NCI-H1105 treated with DMSO at 0.1 percent for 48 hours (cell line): ENCODE results near the gene NCAPH2.

Experiments
- DNase-seq: peaks from one replicate; lab custom pipeline; 2025; lab: John Stamatoyannopoulos, UW

Gene NCAPH2

DNA sequence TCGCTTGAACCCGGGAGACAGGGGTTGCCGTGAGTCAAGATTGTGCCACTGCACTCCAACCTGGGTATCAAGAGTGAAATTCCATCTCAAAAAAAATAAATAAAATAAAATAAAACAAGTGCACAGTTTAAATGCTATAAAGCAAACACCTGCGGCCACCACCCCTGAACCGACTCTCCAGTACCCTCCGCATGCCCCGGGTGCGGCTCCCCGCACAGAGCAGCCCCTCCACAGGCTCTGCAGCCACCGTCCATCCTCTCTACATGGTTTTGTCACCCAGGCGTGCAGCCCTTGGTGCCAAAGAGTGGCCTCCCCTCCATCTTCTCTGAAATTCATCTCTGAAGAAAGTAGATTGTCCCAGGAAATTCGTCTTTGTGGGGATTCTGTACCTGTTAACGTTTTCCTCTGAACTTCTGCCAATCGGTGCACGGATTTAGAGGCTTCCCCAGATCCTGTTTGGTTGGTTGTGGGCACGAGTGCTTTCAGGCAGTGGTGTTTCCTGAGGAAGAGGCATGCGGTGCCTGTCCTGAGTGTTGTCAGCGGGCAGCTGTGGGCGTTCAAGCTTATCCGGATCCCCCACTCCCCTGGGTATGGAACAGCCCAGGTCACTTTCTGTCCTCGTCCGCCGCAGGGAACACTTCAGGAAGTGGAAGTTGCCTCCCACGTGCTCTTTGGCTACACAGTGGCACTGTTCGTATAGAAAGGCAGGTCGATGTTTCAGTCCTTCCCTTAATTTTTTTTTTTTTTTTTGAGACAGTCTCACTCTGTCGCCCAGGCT is 17.3 kb upstream of the NCAPH2 start:
- no peak for DNase-seq

DNA sequence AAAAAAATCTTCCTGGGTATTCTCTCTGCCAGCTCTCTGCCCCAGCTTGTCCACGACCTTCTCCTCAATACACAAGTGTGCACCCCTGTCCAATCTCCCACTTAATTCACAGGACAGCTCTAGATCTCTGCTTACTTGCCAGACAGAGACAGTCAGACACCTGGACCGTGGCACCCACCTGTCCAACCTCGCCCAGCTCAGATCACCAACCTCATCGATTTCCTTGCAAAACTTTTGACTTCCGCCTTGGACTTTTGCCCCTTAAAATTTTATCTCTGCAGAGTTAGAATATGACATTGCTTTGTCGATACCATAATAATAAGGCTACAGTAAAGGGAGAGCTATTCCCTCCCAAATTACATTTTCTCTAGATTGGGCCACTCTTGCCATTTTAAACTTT is 10.9 kb upstream of the NCAPH2 start:
- no peak for DNase-seq

DNA sequence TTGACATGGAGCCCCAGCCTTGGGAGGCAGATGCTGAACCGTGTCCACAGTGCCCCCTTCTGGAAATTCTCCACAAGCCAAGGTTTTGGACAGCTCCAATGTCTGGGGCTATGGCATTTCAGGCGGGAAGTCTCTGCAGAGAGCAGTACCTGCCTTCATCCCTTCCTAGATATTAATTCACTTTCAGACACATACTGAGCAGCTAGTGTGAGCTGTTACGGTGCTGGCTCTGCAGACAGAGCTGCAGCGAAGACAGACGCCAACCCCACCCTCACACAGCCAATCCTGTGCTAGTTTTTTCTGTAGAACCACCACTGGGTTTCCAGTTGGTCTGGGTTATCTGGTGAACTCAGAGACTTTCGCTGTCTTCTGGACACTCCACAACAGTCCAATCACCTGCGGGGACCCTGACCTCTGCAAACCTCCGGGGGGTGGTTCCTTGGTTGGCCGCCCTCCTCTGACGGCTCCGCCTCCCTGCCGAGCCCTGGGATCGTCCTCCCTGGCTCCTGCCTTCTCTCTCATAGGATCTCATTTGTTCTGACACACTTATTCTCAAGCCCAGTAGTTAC is 9.6 kb upstream of the NCAPH2 start:
- peak; percentile 75 for DNase-seq

DNA sequence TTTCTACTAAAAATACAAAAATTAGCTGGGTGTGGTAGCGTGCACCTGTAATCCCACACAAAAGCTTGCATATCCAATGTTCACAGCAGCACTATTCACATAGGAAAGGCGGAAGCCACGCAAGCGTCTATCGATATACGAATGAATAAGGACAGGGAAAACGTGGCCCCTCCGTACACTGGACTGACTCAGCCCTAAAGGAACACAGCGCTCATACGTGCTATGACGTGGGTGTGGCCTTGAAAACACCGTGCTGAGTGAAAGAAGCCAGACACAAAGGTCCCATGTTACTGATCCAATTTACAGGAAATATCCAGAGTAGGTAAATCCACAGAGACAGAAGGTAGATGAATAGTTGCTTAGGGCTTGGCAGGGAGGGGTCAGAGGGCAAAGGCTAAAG is 7.6 kb upstream of the NCAPH2 start:
- no peak for DNase-seq

DNA sequence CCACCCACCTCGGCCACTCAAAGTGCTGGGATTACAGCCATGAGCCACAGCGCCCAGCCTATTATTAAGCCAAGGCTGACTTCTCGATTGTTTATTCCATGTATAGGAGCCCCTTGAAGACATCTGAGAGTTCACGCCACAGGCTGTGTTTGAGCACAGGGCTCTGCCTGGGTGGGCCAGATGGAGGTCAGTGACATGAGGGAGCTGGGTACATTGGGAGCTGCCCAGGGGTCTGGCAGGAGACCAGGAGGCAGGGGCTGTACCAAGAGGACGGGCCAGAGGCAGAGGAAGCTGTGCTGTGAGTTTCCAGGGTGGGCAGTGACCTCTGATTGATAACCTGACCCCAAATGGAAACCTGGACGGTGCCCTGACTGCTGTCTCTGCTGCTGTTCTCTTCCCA is 5.9 kb upstream of the NCAPH2 start:
- DNase-seq: no peak

DNA sequence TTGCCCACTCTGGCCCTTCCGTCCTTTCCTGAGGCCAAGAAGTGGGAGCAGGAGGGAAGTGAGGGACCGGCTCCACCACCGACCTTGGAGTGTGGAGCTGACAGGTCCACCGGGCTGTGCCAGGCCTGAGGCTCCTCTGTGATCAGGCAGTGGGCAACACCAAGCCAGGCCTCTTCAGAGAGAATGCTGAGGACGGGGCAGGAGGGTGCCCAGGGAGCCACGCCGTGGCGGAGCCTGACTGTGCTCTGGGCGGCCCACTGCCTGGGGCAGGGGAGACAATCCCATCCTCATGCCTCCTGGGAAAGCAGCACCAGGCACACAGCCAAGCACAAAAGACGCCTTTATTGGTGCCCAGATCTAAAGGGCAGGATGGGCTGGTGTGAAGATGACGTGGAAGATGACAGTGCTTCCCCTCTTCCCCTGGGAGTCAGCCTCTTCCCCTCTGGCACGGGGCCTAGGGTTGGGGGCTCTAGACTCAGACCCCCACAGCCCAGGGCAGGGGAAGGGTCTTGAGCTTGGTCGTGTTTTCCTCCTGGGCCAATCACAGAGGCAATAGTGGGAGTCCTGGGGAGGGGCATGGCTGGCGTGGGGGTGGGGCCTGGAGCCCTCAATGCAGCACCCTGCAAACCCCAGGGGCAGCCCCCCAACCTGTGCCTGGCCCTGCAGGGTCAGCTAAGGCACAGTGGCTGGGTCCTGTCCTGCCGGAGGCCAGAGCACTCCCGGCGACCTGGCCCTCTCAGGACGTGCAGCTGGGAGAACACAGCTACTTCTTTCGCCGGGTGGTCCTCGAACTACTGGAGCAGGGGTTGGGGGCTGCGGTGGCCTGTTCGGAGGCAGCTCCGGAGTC is 5.2 kb upstream of the NCAPH2 start:
- DNase-seq: no peak

DNA sequence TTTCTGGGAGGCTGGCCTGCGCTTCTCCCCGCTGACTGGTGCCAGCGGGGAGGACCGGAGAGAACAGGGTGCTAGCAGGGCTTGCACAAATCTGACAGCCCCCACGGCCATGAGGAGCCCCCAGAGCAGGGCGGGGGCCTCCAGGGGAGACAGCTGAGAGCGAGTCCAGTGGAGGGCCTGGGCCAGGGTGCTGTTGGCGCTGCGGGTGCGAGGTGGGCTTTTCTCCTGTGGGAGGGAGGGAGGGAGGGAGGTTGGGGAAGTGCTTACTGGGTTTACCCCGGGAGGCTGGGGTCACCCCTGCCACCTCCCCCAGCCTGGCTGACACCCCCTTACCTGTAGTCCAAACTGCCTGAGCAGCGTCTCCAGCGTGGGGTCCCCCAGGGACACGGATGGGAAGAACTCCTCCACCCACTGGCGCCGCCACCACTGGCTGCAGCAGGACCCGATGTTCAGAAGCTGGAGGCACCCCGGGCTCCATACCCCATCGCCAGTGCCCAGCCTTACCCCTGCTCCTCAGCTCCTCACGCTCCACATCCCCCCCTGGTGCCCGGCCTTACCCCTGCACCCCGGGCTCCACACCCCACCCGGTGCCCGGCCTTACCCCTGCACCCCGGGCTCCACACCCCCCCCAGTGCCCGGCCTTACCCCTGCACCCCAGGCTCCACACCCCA is 4.4 kb upstream of the NCAPH2 start:
- no peak for DNase-seq

DNA sequence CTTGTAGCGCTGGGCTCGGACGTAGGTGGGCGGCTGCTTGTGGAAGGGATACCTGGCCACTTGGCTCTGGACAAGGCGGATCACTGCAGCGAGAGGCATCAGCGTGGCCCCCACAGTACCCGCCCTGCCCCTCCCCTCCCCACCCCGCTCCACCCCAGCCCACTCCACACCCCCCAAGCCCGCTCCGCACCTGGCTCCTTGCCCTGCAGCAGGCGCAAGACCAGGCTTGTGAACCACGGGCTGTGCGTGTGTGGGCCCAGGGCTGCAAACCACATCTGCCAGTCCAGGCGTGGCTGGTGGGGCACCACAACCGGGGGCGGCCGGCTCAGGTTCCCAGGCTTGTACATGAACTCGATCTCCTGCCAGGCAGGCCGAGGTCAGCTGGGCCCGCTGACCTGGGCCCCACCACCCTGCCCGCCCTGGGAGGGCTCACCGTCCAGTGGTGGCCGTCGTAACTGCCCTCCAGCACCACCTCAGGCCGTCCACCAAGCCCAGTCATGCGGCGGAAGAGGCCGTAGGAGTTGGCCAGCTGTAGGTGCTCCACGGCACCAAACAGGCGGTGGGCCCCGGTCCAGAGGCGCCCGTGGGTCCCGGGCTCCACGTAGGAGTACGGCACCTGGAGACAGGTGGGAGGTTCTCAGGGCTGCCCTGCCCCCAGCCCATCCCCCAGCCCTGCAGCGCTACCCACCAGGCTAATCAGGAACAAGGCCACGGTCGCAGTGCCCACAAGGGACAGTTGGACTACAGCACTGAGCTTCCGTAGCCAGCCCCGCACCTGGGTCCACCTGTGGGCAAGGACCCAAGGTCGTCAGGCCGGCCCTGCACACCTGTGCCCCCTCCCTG is 3.4 kb upstream of the NCAPH2 start:
- no peak for DNase-seq

DNA sequence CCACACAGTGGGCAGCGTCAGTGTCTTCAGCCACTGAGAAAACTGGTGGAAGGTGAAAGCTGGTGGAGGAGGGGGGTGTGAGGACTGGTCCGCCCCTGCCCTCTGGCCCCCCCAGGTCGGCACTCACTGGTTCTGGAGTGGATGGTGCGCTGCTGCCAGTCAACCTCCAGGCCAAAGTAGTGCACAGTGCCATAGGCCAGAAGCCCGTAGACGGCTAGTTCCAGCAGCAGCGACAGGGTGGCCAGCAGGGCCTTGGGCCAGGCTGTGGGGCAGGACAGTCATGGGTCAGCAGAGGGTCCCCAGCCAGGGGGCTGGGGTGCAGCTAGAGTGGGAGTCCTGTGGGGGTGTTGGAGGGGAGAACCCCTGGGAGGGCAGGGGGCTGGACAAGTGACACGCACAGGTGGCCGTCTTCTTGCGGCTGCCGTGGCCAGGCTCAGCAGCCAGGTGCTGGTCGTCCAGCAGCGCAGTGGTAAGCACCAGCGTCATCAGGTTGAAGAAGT is 2.7 kb upstream of the NCAPH2 start:
- DNase-seq: no peak

DNA sequence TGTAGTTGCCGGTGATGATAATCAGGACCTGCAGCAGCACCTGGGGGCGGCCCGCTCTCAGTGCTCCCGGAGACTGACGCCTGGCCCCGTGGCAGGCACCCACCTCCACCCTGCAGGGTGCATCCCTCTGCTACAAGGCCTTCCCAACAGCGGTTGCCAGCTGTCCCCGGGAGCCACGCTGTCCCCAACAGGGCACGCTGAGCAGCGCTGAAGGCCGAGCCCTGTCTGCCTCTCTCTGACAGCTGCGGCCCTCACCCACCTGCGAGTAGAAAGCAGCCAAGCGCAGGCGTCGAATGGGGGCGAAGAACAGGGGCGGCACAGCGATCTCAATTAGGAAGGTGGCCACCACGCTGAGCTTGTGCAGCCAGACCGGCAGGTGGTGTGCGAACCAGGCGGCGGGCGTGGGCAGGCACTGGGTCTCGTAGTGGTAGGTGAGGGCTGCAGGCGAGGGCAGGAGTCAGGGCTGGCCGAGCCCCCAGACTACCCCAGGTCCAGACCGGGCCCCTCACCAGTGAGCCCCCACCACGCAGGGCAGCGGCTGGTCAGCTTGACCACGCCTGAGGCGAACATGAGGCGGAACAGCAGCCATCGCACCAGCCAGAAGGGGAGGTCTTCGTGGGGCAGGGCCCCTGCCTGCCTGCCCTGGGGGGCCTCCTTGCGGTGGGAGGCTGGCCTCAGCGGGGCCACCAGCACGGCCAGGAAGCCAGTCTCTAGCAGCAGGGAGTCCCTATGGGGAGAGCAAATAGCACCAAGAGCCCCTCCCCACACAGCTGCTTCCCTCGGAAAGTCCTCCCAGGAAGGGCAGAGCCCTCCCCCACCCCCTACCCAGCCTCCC is 2.0 kb upstream of the NCAPH2 start:
- DNase-seq: no peak

DNA sequence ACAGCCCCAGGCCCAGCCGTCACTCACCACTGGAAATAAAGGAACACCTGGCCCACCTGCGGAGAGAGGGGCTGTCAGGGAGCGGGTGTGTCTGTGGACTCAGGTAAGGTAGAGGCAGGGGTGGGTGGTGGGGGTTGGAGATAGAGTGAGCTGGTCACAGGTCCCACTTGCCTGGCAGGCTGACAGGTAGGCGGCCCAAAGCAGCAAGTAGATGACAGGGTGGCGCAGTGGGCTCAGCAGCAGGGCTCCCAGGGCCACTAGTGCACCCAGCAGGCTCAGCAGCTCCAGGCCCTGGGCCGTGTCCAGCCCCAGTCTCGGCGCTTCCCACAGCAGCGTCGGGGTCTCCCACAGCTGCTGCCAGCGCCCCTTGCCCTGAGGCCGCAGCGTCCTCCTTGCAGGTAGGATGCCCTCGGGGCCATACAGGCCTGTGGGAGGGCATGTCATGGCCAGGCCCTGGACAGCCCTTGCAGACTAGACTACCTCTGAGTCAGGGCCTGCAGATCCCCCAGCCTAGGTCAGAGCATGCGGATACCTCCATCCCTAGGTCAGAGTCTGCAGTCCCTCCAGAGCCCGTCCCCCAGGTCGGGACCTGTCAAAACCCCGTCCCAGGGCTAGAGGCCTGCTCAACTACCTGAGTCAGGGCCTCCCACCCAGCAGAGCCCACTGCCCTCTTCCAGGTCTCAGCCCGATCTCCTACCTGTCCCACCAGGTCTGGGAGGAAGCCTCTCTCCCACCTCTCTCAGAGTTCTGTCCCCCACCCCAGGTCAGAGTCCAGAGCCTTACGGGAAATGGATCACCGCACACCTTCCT is 1.2 kb upstream of the NCAPH2 start:
- DNase-seq: no peak

DNA sequence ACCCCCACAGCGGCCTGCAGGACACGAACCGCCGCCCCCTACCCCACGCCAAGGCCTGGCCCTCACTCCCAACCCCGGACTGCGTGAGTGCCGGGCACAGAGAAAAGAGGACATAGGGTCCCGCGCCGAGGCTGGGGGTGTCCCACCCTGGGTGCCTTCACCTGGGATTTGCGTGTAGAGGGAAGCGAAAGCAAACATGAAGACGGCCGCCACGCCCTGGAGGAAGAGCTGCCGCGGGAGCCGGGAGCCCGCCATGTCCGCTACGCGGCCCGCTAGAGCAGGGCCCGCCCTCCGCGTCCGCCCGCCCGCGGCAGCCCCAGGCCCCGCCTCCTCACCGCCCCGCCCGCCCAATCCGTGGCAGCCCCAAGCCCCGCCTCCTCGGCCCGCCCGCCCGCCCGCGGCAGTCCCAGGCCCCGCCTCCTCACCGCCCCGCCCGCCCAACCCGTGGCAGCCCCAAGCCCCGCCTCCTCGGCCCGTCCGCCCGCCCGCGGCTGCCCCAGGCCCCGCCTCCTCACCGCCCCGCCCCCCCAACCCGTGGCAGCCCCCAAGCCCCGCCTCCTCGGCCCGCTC is 518 bp upstream of the NCAPH2 start, which contains the start of gene LMF2:
LMF2 (minus strand) TSS at position 282 of the 570 bp plus-strand sequence; CDS start at position 255, 27 bp downstream.
- DNase-seq: peak; percentile 89

DNA sequence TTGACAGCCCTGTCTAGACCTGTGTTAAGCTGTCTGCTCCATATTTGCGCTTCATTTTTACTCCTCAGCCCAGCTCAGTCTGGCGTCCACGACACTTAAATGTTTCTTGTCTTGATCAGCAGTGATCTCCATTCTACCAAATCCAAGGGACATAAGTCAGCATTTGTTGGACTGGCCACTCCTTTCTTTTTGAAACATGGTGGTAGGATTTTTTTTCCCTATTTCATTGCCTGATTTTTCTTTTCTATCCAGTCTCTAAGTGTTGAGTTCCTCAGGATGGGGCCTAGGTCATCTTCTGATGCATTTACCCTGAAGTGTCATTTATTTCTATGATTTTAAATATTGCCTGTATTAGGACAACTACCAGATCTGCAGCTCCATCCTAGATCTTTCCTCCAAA is 873 bp downstream of the NCAPH2 start:
- no peak for DNase-seq

DNA sequence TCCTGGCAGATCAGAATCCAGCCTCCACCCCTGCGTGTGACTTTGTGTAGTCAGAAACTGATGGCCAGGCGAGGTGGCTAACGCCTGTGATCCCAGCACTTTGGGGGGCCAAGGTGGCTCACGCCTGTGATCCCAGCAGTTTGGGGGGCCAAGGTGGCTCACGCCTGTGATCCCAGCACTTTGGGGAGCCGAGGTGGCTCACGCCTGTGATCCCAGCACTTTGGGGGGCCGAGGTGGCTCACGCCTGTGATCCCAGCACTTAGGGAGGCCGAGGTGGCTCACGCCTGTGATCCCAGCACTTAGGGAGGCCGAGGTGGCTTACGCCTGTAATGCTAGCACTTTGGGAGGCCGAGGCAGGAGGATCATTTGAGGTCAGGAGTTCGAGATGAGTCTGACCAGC is 5.2 kb downstream of the NCAPH2 start:
- DNase-seq: no peak

DNA sequence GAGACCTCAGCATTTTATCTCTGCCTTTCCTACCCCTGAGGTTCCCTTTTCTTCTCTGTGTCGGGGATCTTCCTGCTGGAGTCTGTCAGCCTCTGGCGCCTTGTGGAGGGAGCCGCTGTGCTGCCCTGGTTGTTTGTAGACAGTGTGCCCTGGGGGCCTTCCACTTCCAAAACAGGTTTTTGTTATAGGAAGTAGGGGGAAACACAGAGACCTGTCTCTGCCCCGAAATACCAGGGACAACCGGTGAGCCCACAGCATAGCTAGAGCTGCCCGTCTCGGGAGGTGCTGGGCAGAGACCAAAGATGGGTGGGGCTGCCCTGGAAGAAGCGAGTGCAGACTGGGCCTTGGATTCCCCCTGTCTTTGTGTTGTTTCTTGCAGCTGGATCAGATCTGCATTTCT is 8.0 kb downstream of the NCAPH2 start:
- DNase-seq: no peak

DNA sequence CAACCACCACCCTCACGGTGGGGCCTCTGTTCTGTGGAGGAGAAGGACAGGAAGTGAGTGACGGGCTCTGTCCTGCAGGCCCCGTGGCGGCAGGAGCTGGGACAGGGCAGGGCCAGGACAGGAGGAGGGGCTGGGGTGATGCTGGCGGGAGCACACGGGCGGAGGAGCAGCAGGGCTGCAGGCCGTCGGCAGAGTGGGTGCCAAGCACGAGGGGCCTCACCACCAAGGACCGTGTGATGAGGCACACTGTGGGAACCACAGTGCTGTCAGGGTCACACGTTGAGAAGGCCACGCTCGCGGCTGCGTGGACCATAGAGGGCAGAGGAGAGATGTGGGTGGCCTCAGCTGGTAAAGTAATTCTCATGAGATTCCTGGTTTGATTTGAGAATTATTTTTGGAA is 8.9 kb downstream of the NCAPH2 start:
- DNase-seq: no peak

DNA sequence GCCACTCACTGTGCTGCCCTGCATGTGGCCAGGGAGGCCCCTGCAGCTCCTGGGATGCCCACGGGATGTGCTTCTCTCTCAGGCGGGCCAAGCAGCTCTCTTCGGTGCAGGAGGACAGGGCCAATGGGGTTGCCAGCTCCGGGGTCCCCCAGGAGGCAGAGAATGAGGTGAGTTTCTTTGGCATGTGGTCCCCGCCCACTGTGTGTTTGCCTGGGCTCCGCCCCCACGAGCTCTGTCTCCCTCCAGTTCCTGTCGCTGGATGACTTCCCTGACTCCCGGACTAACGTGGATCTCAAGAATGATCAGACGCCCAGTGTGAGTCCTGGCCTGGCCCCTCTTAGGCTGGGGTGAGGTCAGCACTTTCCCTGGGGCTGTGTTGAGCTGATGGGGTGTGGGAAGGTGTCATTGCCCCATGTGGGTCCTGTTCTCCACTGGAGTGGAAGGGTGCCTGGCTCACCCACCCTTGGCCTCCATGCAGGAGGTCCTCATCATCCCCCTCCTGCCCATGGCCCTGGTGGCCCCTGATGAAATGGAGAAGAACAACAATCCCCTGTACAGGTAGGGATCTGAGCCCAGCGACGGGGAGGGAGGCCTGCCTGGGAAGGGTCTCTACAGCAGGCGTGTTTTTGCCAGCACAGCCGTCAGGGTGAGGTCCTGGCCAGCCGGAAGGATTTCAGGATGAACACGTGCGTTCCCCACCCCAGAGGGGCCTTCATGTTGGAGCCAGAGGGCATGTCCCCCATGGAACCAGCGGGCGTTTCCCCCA is 9.7 kb downstream of the NCAPH2 start:
- no peak for DNase-seq

DNA sequence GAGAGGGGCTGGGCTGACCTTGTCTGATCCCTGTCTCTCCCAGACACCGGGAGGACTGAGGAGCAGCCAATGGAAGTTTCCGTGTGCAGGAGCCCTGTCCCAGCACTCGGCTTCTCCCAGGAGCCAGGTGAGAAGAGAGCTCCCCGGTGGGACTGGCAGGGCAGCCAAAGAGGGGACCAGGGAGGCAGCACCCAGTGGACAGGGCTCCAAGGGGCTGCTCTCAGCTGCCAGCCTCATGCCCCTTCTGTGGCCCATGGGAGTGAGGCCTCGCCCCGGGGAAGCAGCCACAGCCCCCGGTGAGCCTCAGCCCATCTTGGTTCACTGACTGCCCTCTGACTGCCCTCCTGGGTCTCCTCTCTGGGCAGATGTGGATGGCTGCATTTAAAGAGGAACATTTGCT is 10.6 kb downstream of the NCAPH2 start:
- DNase-seq: no peak
